ENCODE results near the gene MAN2B2.

The MAN2B2 gene

DNA sequence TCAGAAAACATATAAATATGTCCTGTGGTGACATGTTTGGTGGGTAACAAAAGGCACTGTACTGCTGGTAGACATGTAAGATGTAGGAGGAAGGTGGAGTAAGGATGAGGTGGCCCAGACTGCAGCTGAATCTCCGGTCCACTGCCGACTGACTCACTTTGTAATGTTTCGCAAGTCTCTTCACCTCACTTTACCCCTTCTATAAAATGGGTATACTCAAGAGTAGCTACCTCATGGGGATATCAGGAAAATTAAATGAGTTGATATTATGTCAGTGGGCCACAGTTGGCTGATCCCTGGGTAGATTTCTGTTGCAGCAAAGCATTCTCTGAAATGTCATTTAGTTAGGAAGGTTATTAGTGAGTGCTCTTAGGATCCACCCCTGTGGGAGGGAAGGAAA lies 87.6 kb downstream of the MAN2B2 start:
- H3K9me2 ChIP-seq (replicated peaks; ENCODE audit: insufficient read depth, low read length) = no peaks in the 10 kb centered on the region
- H3K27me3 ChIP-seq (ENCODE audit: low read length) = no peaks in the 10 kb centered on the region
- no peak overlapping the region for H3K27ac ChIP-seq (ENCODE audit: low read depth, low read length)
- no peaks in the 10 kb centered on the region for H4K20me1 ChIP-seq (ENCODE audit: low read depth, low read length)
- H3K36me3 ChIP-seq (ENCODE audit: low read length) = no peaks in the 10 kb centered on the region
- no peak overlapping the region for H3K4me3 ChIP-seq (ENCODE audit: insufficient read depth, low read length, poor library complexity, severe bottlenecking)
- no peaks in the 10 kb centered on the region for H3K79me2 ChIP-seq (ENCODE audit: insufficient read depth, low read length)
- no peak overlapping the region for H2AFZ ChIP-seq (ENCODE audit: low read depth, low read length, severe bottlenecking)
- no peaks in the 10 kb centered on the region for H3F3A ChIP-seq (ENCODE audit: insufficient read depth)
- H3K9me3 ChIP-seq (ENCODE audit: insufficient read depth, low read length) = no peaks in the 10 kb centered on the region
- TF ChIP-seq, protein P1, sequence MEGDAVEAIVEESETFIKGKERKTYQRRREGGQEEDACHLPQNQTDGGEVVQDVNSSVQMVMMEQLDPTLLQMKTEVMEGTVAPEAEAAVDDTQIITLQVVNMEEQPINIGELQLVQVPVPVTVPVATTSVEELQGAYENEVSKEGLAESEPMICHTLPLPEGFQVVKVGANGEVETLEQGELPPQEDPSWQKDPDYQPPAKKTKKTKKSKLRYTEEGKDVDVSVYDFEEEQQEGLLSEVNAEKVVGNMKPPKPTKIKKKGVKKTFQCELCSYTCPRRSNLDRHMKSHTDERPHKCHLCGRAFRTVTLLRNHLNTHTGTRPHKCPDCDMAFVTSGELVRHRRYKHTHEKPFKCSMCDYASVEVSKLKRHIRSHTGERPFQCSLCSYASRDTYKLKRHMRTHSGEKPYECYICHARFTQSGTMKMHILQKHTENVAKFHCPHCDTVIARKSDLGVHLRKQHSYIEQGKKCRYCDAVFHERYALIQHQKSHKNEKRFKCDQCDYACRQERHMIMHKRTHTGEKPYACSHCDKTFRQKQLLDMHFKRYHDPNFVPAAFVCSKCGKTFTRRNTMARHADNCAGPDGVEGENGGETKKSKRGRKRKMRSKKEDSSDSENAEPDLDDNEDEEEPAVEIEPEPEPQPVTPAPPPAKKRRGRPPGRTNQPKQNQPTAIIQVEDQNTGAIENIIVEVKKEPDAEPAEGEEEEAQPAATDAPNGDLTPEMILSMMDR (IDR thresholded peaks at IDR 0.05; ENCODE audit: insufficient read depth, low read length, poor library complexity, severe bottlenecking) = no peak
- no peak for TF ChIP-seq EZH2phosphoT487 (conservative IDR thresholded peaks at IDR 0.05; ENCODE audit: low read length)
- H3K9ac ChIP-seq (ENCODE audit: low read length) = no peak overlapping the region
- no peak overlapping the region for H3K4me2 ChIP-seq (ENCODE audit: low read depth, low read length, poor library complexity, severe bottlenecking)

DNA sequence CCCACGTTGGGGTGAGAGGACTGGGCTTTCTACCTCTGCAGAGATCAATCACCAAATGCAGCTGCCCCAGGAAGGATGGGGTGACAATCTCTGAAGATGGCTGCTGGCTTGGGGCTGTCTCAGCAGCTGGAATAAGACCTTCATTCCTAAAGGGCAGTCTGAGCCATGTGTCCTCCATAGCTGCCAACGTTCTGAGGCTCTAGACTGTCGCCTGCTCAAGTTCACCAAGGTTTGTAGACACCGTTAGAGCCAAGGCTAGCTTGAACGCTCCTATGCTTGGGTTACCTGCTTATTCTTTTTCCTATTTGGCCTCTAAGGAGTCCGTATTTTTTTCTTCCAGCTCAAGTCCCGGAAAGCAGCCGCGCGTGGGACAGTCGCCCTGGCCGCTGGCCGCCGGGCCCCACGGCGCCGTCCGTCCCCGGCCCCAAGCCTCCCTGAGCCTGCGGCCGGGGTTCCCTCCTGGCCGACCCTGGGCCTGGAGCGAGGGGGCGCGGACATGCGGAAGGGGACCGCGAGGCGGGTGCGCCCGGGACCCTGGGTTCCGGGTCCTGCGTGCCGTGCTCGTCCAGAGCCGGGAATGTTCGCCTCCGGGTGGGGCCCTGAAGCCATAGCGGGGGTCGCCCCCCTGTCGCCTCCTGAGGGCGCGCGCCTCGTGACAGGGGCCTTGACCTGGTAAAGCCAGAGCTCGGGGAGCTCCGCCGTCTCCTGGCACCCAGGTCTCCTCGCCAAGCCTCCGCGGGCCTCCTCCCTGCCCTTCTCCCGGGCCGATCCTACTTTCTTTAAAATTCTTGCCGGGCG lies 88.8 kb downstream of the MAN2B2 start:
- H3K9me3 ChIP-seq (ENCODE audit: insufficient read depth, low read length) = no peaks in the 10 kb centered on the region
- no peak overlapping the region for H2AFZ ChIP-seq (ENCODE audit: low read depth, low read length, severe bottlenecking)
- no peak overlapping the region for H3K4me3 ChIP-seq (ENCODE audit: insufficient read depth, low read length, poor library complexity, severe bottlenecking)
- no peaks in the 10 kb centered on the region for H3K27me3 ChIP-seq (ENCODE audit: low read length)
- no peak overlapping the region for H3K27ac ChIP-seq (ENCODE audit: low read depth, low read length)
- TF ChIP-seq EZH2phosphoT487 (conservative IDR thresholded peaks at IDR 0.05; ENCODE audit: low read length) = no peak
- TF ChIP-seq, protein P1 (IDR thresholded peaks at IDR 0.05; ENCODE audit: insufficient read depth, low read length, poor library complexity, severe bottlenecking) = no peak
- no peak overlapping the region for H3K9ac ChIP-seq (ENCODE audit: low read length)
- H3K79me2 ChIP-seq (ENCODE audit: insufficient read depth, low read length) = no peaks in the 10 kb centered on the region
- no peaks in the 10 kb centered on the region for H4K20me1 ChIP-seq (ENCODE audit: low read depth, low read length)
- no peaks in the 10 kb centered on the region for H3K36me3 ChIP-seq (ENCODE audit: low read length)
- H3K9me2 ChIP-seq (replicated peaks; ENCODE audit: insufficient read depth, low read length) = no peaks in the 10 kb centered on the region
- H3F3A ChIP-seq (ENCODE audit: insufficient read depth) = no peaks in the 10 kb centered on the region
- no peak overlapping the region for H3K4me2 ChIP-seq (ENCODE audit: low read depth, low read length, poor library complexity, severe bottlenecking)

DNA sequence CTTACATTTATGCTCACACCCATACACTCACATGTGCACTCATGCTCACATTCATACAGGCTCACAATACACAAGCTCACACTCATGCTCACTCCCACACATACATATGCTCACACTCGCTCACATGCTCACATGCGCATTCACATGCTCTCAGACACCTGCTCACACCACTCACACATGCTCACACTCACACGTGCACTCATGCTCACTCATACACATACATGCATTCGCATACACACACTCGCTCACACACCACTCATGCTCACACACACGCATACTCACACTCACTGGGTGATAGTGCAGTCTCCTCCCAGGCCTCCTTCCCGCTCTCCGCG lies 90.3 kb downstream of the MAN2B2 start:
- H3K27ac ChIP-seq (ENCODE audit: low read depth, low read length) = no peak overlapping the region
- H3K79me2 ChIP-seq (ENCODE audit: insufficient read depth, low read length) = no peaks in the 10 kb centered on the region
- TF ChIP-seq EZH2phosphoT487 (conservative IDR thresholded peaks at IDR 0.05; ENCODE audit: low read length) = no peak
- TF ChIP-seq, protein P1 (IDR thresholded peaks at IDR 0.05; ENCODE audit: insufficient read depth, low read length, poor library complexity, severe bottlenecking) = no peak
- H3F3A ChIP-seq (ENCODE audit: insufficient read depth) = no peaks in the 10 kb centered on the region
- no peaks in the 10 kb centered on the region for H3K36me3 ChIP-seq (ENCODE audit: low read length)
- H3K9ac ChIP-seq (ENCODE audit: low read length) = no peak overlapping the region
- no peaks in the 10 kb centered on the region for H4K20me1 ChIP-seq (ENCODE audit: low read depth, low read length)
- H2AFZ ChIP-seq (ENCODE audit: low read depth, low read length, severe bottlenecking) = no peak overlapping the region
- no peaks in the 10 kb centered on the region for H3K9me2 ChIP-seq (replicated peaks; ENCODE audit: insufficient read depth, low read length)
- H3K4me3 ChIP-seq (ENCODE audit: insufficient read depth, low read length, poor library complexity, severe bottlenecking) = no peak overlapping the region
- no peaks in the 10 kb centered on the region for H3K27me3 ChIP-seq (ENCODE audit: low read length)
- H3K4me2 ChIP-seq (ENCODE audit: low read depth, low read length, poor library complexity, severe bottlenecking) = no peak overlapping the region
- H3K9me3 ChIP-seq (ENCODE audit: insufficient read depth, low read length) = no peaks in the 10 kb centered on the region
